ENCODE measurements around the gene PUSL1.
A peak's percentile ranks its signal among the peaks of the same experiment; 100 is the strongest.

GRCh38 chr1:1299686-1300351, 8.6 kb upstream of the PUSL1 start:
- TF ChIP-seq, protein P1, sequence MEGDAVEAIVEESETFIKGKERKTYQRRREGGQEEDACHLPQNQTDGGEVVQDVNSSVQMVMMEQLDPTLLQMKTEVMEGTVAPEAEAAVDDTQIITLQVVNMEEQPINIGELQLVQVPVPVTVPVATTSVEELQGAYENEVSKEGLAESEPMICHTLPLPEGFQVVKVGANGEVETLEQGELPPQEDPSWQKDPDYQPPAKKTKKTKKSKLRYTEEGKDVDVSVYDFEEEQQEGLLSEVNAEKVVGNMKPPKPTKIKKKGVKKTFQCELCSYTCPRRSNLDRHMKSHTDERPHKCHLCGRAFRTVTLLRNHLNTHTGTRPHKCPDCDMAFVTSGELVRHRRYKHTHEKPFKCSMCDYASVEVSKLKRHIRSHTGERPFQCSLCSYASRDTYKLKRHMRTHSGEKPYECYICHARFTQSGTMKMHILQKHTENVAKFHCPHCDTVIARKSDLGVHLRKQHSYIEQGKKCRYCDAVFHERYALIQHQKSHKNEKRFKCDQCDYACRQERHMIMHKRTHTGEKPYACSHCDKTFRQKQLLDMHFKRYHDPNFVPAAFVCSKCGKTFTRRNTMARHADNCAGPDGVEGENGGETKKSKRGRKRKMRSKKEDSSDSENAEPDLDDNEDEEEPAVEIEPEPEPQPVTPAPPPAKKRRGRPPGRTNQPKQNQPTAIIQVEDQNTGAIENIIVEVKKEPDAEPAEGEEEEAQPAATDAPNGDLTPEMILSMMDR (conservative IDR thresholded peaks at IDR 0.05; ENCODE audit: low read length): peak; percentile 69
- no peak for TF ChIP-seq EZH2phosphoT487 (IDR thresholded peaks at IDR 0.05; ENCODE audit: borderline replicate concordance, low read depth, low read length)
